Hematopoietic multipotent progenitor cell (in vitro differentiated cells): ENCODE measurements around the gene TMEM39B. TPM values are rescaled to one million over a fixed set of nuclear protein-coding genes. Genes with fewer than 3 reads are reported as not detected.
"Not testable (repeated sequence)": the region's sequence is repeated elsewhere in the genome, so short reads cannot be mapped to it uniquely, and the experiment has no call there.

Experiments used
- DNase-seq, 3 donors: peaks; one replicate each; pipeline ENCODE4 v3.0.0-alpha.2; 2011 to 2015; ENCODE audit warnings: low read depth in 2 of 3, low spot score in 2 of 3
- total RNA-seq: library from RNA; depleted of rRNA; stranded (reverse); fragments of >200 nt; gene quantifications from one replicate; pipeline ENCODE4 v1.2.3, GENCODE V29; 2012

The TMEM39B gene
- total RNA-seq, 1 donor, result 17.5 TPM

- no peak for DNase-seq
These were observed 38.4 kb downstream of the TMEM39B start for GRCh38 chr1:32111040-32111623.

- no peak for DNase-seq
These were observed 39.0 kb downstream of the TMEM39B start for GRCh38 chr1:32111789-32112188.

GRCh38 chr1:32112806-32113375 lies 40.2 kb downstream of the TMEM39B start:
- no peak for DNase-seq

GRCh38 chr1:32113436-32113835 lies 40.7 kb downstream of the TMEM39B start:
- not testable (repeated sequence) for DNase-seq

- DNase-seq, result no peak
These were observed 41.7 kb downstream of the TMEM39B start for GRCh38 chr1:32114420-32114819.

- no peak for DNase-seq
These were observed 42.8 kb downstream of the TMEM39B start for GRCh38 chr1:32115496-32115895.

GRCh38 chr1:32116531-32116930 lies 43.8 kb downstream of the TMEM39B start:
- DNase-seq, result no peak

GRCh38 chr1:32122151-32122550 lies 49.4 kb downstream of the TMEM39B start:
- peak in 2 of 3 donors; percentile 46 to 74 for DNase-seq

GRCh38 chr1:32123361-32123760 lies 50.6 kb downstream of the TMEM39B start:
- not testable (repeated sequence) for DNase-seq

- no peak for DNase-seq
These were observed 52.6 kb downstream of the TMEM39B start for GRCh38 chr1:32125313-32125712.

GRCh38 chr1:32126770-32127169 lies 54.0 kb downstream of the TMEM39B start:
- DNase-seq, result no peak

- DNase-seq, result no peak
These were observed 54.9 kb downstream of the TMEM39B start for GRCh38 chr1:32127409-32128198.

- no peak for DNase-seq
These were observed 55.7 kb downstream of the TMEM39B start for GRCh38 chr1:32128479-32128878.

GRCh38 chr1:32128964-32129363 lies 56.2 kb downstream of the TMEM39B start:
- no peak for DNase-seq

GRCh38 chr1:32133950-32134280 lies 61.2 kb downstream of the TMEM39B start:
- not testable (repeated sequence) for DNase-seq

- no peak for DNase-seq
These were observed 64.4 kb downstream of the TMEM39B start for GRCh38 chr1:32137111-32137510.

GRCh38 chr1:32138965-32139364 lies 66.2 kb downstream of the TMEM39B start:
- DNase-seq, result no peak

- DNase-seq, result peak in 2 of 3 donors; percentile 18 to 30
These were observed 69.9 kb downstream of the TMEM39B start for GRCh38 chr1:32142446-32143301.

GRCh38 chr1:32143302-32143695 lies 70.6 kb downstream of the TMEM39B start:
- DNase-seq, result not testable (repeated sequence)

- DNase-seq, result no peak
These were observed 71.3 kb downstream of the TMEM39B start for GRCh38 chr1:32144033-32144432.

GRCh38 chr1:32147799-32148198 lies 75.1 kb downstream of the TMEM39B start:
- DNase-seq, result not testable (repeated sequence)
